ENCODE measurements around the gene YTHDF1.

Gene YTHDF1

GRCh38 chr20:63257629-63258028 is 41.7 kb upstream of the YTHDF1 start:
- H2AFZ ChIP-seq (ENCODE audit: low read length) = no peak overlapping the region
- H3F3A ChIP-seq (ENCODE audit: insufficient read depth, low read length) = no peaks in the 10 kb centered on the region
- H3K4me2 ChIP-seq (ENCODE audit: low read length) = no peak overlapping the region
- no peaks in the 10 kb centered on the region for H3K9me2 ChIP-seq (ENCODE audit: low read depth, low read length)
- TF ChIP-seq EZH2 (IDR thresholded peaks at IDR 0.05; ENCODE audit: borderline replicate concordance, low read length) (no peak), CTCF (IDR thresholded peaks at IDR 0.05; ENCODE audit: low read length) (no peak)
- H3K4me3 ChIP-seq (ENCODE audit: low read depth, low read length, poor library complexity, severe bottlenecking) = no peak overlapping the region
- no peak overlapping the region for H3K27ac ChIP-seq (ENCODE audit: low read depth, low read length, poor library complexity, severe bottlenecking)
- no peaks in the 10 kb centered on the region for H3K36me3 ChIP-seq (ENCODE audit: insufficient read depth, low read length)
- H3K9ac ChIP-seq (ENCODE audit: low read length) = no peak overlapping the region
- no peaks in the 10 kb centered on the region for H3K9me3 ChIP-seq (ENCODE audit: low read length)
- H3K27me3 ChIP-seq (ENCODE audit: insufficient read depth, low read length) = no peaks in the 10 kb centered on the region
- no peaks in the 10 kb centered on the region for H4K20me1 ChIP-seq (ENCODE audit: insufficient read depth, low read length)
- no peaks in the 10 kb centered on the region for H3K79me2 ChIP-seq (ENCODE audit: insufficient read depth, low read length)
- no peaks in the 10 kb centered on the region for H3K4me1 ChIP-seq (ENCODE audit: insufficient read depth, low read length, severe bottlenecking)

GRCh38 chr20:63256954-63257353 is 41.0 kb upstream of the YTHDF1 start:
- no peak for TF ChIP-seq CTCF (IDR thresholded peaks at IDR 0.05; ENCODE audit: low read length)
- TF ChIP-seq EZH2 (IDR thresholded peaks at IDR 0.05; ENCODE audit: borderline replicate concordance, low read length) = no peak
- H3K4me1 ChIP-seq (ENCODE audit: insufficient read depth, low read length, severe bottlenecking) = no peaks in the 10 kb centered on the region
- no peak overlapping the region for H3K9ac ChIP-seq (ENCODE audit: low read length)
- no peak overlapping the region for H3K4me2 ChIP-seq (ENCODE audit: low read length)
- no peaks in the 10 kb centered on the region for H3K79me2 ChIP-seq (ENCODE audit: insufficient read depth, low read length)
- no peaks in the 10 kb centered on the region for H3K9me2 ChIP-seq (ENCODE audit: low read depth, low read length)
- H3K27ac ChIP-seq (ENCODE audit: low read depth, low read length, poor library complexity, severe bottlenecking) = no peak overlapping the region
- H3K36me3 ChIP-seq (ENCODE audit: insufficient read depth, low read length) = no peaks in the 10 kb centered on the region
- H4K20me1 ChIP-seq (ENCODE audit: insufficient read depth, low read length) = no peaks in the 10 kb centered on the region
- H3K27me3 ChIP-seq (ENCODE audit: insufficient read depth, low read length) = no peaks in the 10 kb centered on the region
- H2AFZ ChIP-seq (ENCODE audit: low read length) = no peak overlapping the region
- no peaks in the 10 kb centered on the region for H3F3A ChIP-seq (ENCODE audit: insufficient read depth, low read length)
- H3K4me3 ChIP-seq (ENCODE audit: low read depth, low read length, poor library complexity, severe bottlenecking) = no peak overlapping the region
- no peaks in the 10 kb centered on the region for H3K9me3 ChIP-seq (ENCODE audit: low read length)

GRCh38 chr20:63255931-63256704 is 40.2 kb upstream of the YTHDF1 start:
- Histone ChIP-seq H3K27ac (ENCODE audit: low read depth, low read length, poor library complexity, severe bottlenecking) (no peak overlapping the region), H3K9me3 (ENCODE audit: low read length) (no peaks in the 10 kb centered on the region), H2AFZ (ENCODE audit: low read length) (no peak overlapping the region), H3K9ac (ENCODE audit: low read length) (no peak overlapping the region), H4K20me1 (ENCODE audit: insufficient read depth, low read length) (no peaks in the 10 kb centered on the region), H3K36me3 (ENCODE audit: insufficient read depth, low read length) (no peaks in the 10 kb centered on the region), H3K4me3 (ENCODE audit: low read depth, low read length, poor library complexity, severe bottlenecking) (no peak overlapping the region), H3F3A (ENCODE audit: insufficient read depth, low read length) (no peaks in the 10 kb centered on the region), H3K4me2 (ENCODE audit: low read length) (no peak overlapping the region), H3K4me1 (ENCODE audit: insufficient read depth, low read length, severe bottlenecking) (no peaks in the 10 kb centered on the region), H3K79me2 (ENCODE audit: insufficient read depth, low read length) (no peaks in the 10 kb centered on the region), H3K27me3 (ENCODE audit: insufficient read depth, low read length) (no peaks in the 10 kb centered on the region), H3K9me2 (ENCODE audit: low read depth, low read length) (no peaks in the 10 kb centered on the region)
- no peak for TF ChIP-seq CTCF (IDR thresholded peaks at IDR 0.05; ENCODE audit: low read length)
- TF ChIP-seq EZH2 (IDR thresholded peaks at IDR 0.05; ENCODE audit: borderline replicate concordance, low read length) = no peak
